Stimulated activated naive B cell treated with anti-CD40 and anti-IgM and Interleukin-4, amounts not matched to agents 10 μg/mL and 1 μg/mL and 100 μg/mL, for 72 hours (primary cell): ENCODE measurements around the gene RASGRF2.
A peak's percentile ranks its signal among the peaks of the same experiment; 100 is the strongest.

Experiments
- ATAC-seq, 2 donors: fragments of 150-1000 bp; cut with Tn5 transposase; replicated peaks; 2 replicates each; pipeline ENCODE4 v1.10.0; 2021; ENCODE audit warnings: moderate library complexity in 1 of 2
- DNase-seq: peaks from one replicate; pipeline ENCODE4 v3.0.0; 2021
- H3K27ac Mint-ChIP-seq: one replicate; pipeline ENCODE4 v1.8.0; 2022; ENCODE audit warnings: mild to moderate bottlenecking, mixed read lengths
- H3K27me3 Mint-ChIP-seq, 2 donors: one replicate each; pipeline ENCODE4 v1.8.0; 2022; ENCODE audit warnings: mixed read lengths in 2 of 2
- H3K36me3 Mint-ChIP-seq, 2 donors: one replicate each; pipeline ENCODE4 v1.8.0; 2022; ENCODE audit warnings: mixed read lengths in 2 of 2, mild to moderate bottlenecking in 1 of 2
- H3K4me1 Mint-ChIP-seq, 2 donors: one replicate each; pipeline ENCODE4 v1.8.0; 2022; ENCODE audit warnings: mixed read lengths in 2 of 2, mild to moderate bottlenecking in 1 of 2
- H3K4me3 Mint-ChIP-seq, 2 donors: one replicate each; pipeline ENCODE4 v1.8.0; 2022; ENCODE audit warnings: mild to moderate bottlenecking in 2 of 2, mixed read lengths in 2 of 2, moderate library complexity in 1 of 2
- H3K9me3 Mint-ChIP-seq, 2 donors: one replicate each; pipeline ENCODE4 v1.8.0; 2022; ENCODE audit warnings: mixed read lengths in 2 of 2, mild to moderate bottlenecking in 1 of 2

Gene RASGRF2

DNA sequence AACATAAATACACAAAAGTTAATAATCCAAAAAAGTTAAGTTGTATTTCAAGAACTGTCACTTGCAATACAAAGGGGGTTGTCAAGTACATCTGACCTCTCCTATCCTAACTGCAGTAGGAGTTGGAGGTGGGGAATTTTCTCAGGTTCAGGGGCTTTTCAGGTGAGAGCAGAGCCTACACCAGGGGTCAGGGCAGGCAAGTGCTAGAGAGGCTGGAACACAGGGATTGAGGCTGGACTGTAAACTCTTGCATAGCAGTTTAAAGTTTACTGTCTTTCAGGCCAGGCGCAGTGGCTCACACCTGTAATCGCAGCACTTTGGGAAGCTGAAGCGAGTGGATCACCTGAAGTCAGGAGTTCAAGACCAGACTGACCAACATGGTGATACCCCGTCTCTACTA lies 25.4 kb upstream of the RASGRF2 start:
- Mint-ChIP-seq H3K27ac (no peak overlapping the region), H3K27me3 (no peaks in the 10 kb centered on the region), H3K9me3 (peaks cover 5 to 8% of the 10 kb centered on the region in 2 donors), H3K36me3 (peaks cover 4% of the 10 kb centered on the region in 2 donors), H3K4me3 (no peak overlapping the region), H3K4me1 (no peaks in the 10 kb centered on the region)
- ATAC-seq (no peak), DNase-seq (no peak)

- no peak for DNase-seq
- no peak for ATAC-seq
- peaks cover 5 to 8% of the 10 kb centered on the region in 2 donors for H3K9me3 Mint-ChIP-seq
- no peak overlapping the region for H3K27ac Mint-ChIP-seq
- no peaks in the 10 kb centered on the region for H3K27me3 Mint-ChIP-seq
- H3K4me3 Mint-ChIP-seq, result no peak overlapping the region
- H3K36me3 Mint-ChIP-seq, result peaks cover 4% of the 10 kb centered on the region in 2 donors
- no peaks in the 10 kb centered on the region for H3K4me1 Mint-ChIP-seq
Measured at GRCh38 chr5:80935811-80936385, 24.3 kb upstream of the RASGRF2 start.

DNA sequence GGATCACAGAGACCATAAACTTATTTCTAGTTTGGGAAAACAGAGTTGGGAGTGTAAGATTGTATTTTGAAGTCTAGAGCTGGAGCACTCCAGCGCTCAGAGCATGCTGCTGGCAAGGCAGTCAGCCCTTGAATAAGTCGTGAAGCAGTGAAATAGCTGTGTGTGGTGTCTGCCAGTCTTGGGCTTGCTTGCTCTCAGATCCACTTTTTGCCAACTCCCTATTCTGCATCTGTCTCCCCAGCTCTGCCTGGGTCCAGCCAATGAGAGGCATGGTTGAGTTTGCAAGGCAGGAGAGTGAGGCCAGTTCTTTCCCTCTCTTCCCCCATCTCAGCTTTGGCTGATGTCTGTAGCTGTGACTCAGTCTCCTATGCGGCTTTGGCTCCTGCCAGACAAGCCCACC lies 23.3 kb upstream of the RASGRF2 start:
- Mint-ChIP-seq H3K4me1 (no peaks in the 10 kb centered on the region), H3K36me3 (peaks cover 4% of the 10 kb centered on the region in 2 donors), H3K9me3 (peaks cover 5 to 8% of the 10 kb centered on the region in 2 donors), H3K27ac (no peak overlapping the region), H3K27me3 (peaks cover 8% of the 10 kb centered on the region in 2 donors), H3K4me3 (no peak overlapping the region)
- no peak for DNase-seq
- ATAC-seq, result no peak

DNA sequence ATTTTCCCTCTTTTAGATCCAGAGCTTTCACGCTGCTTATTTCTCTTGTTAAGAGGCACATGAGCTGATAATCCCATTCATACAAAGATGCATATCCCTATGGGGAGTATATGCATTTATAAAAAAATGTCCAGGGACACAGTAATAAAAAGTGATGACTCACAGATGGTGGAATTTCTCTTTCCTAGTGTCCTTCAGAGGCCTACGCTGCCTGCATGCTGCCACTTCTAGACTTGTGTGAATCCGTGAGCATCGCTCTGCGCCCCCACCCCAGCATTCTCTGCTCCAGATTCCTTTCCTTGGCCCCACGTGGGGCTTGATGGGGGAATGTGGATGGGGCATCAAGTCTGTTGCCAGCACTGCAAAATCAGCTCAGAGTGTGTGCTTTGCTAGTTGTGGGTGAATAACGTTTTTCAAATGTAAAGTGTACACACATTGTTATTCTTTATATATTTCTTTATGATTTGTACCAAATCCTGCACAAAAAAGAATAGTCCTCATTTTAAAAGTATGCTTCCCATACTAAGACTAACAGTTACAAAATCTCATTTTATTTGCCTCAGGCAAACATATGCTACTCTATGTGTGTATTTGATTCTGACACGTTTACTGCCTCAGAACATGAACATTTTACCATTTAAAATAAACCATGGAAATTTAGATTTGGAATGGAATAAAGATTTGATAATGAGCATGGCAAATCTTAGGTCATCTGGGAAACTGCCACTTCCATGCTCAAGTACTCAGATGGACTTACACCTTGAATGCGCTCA lies 22.4 kb upstream of the RASGRF2 start:
- Mint-ChIP-seq H3K36me3 (peaks cover 4% of the 10 kb centered on the region in 2 donors), H3K4me1 (no peaks in the 10 kb centered on the region), H3K27ac (no peak overlapping the region), H3K4me3 (no peak overlapping the region), H3K9me3 (peaks cover 5 to 8% of the 10 kb centered on the region in 2 donors), H3K27me3 (peaks cover 12 to 16% of the 10 kb centered on the region in 2 donors)
- DNase-seq, result no peak
- no peak for ATAC-seq

GRCh38 chr5:80941496-80941895 lies 18.7 kb upstream of the RASGRF2 start:
- Mint-ChIP-seq H3K27me3 (peaks cover 12 to 16% of the 10 kb centered on the region in 2 donors), H3K27ac (no peak overlapping the region), H3K4me1 (no peaks in the 10 kb centered on the region), H3K36me3 (peaks cover 4% of the 10 kb centered on the region in 2 donors), H3K4me3 (no peak overlapping the region), H3K9me3 (peaks cover 5 to 12% of the 10 kb centered on the region in 2 donors)
- ATAC-seq (no peak), DNase-seq (no peak)

GRCh38 chr5:80951366-80951765 lies 8.8 kb upstream of the RASGRF2 start:
- Mint-ChIP-seq H3K4me3 (no peak overlapping the region), H3K36me3 (no peaks in the 10 kb centered on the region), H3K27me3 (peaks cover 4 to 12% of the 10 kb centered on the region in 2 donors), H3K4me1 (no peaks in the 10 kb centered on the region), H3K9me3 (peaks cover 0 to 4% of the 10 kb centered on the region in 2 donors), H3K27ac (no peak overlapping the region)
- no peak for ATAC-seq
- no peak for DNase-seq

GRCh38 chr5:80953587-80953986 lies 6.6 kb upstream of the RASGRF2 start:
- Mint-ChIP-seq H3K36me3 (no peaks in the 10 kb centered on the region), H3K4me1 (peaks cover 0 to 2% of the 10 kb centered on the region in 2 donors), H3K9me3 (no peaks in the 10 kb centered on the region), H3K27ac (no peak overlapping the region), H3K4me3 (no peak overlapping the region), H3K27me3 (peaks cover 4 to 15% of the 10 kb centered on the region in 2 donors)
- no peak for ATAC-seq
- no peak for DNase-seq

- H3K36me3 Mint-ChIP-seq, result peaks cover 0 to 5% of the 10 kb centered on the region in 2 donors
- no peak overlapping the region for H3K27ac Mint-ChIP-seq
- DNase-seq (no peak), ATAC-seq (no peak)
- no peak overlapping the region for H3K4me3 Mint-ChIP-seq
- H3K27me3 Mint-ChIP-seq, result peaks cover 14 to 24% of the 10 kb centered on the region in 2 donors
- no peaks in the 10 kb centered on the region for H3K9me3 Mint-ChIP-seq
- H3K4me1 Mint-ChIP-seq, result peaks cover 9% of the 10 kb centered on the region in 2 donors
Measured at GRCh38 chr5:80955082-80955590, 5.0 kb upstream of the RASGRF2 start.

DNA sequence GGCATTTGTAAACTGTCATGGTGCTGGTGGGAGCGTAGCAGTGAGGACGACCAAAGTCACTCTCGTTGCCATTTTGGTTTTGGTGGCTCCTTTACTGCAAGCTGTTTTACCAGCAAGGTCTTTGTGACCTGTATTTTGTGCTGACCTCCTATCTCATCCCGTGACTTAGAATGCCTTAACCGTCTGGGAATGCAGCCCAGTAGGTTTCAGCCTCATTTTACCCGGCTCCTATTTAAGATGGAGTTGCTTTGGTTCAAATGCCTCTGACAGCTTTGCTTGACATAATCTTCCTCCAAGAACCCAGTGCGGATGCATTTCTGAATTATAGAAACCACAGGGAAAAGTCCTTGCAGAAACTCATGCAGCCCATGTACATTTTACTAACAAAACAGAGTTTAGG lies 3.9 kb upstream of the RASGRF2 start:
- peaks cover 12 to 14% of the 10 kb centered on the region in 2 donors for H3K4me1 Mint-ChIP-seq
- H3K9me3 Mint-ChIP-seq, result no peaks in the 10 kb centered on the region
- DNase-seq, result no peak
- peaks cover 17 to 26% of the 10 kb centered on the region in 2 donors for H3K27me3 Mint-ChIP-seq
- peaks cover 0 to 5% of the 10 kb centered on the region in 2 donors for H3K36me3 Mint-ChIP-seq
- H3K4me3 Mint-ChIP-seq, result no peak overlapping the region
- no peak for ATAC-seq
- H3K27ac Mint-ChIP-seq, result no peak overlapping the region

- H3K27me3 Mint-ChIP-seq, result peaks cover 22 to 27% of the 10 kb centered on the region in 2 donors
- ATAC-seq (no peak), DNase-seq (no peak)
- peaks cover 0 to 5% of the 10 kb centered on the region in 2 donors for H3K36me3 Mint-ChIP-seq
- H3K9me3 Mint-ChIP-seq, result no peaks in the 10 kb centered on the region
- H3K4me3 Mint-ChIP-seq, result no peak overlapping the region
- peaks cover 14 to 15% of the 10 kb centered on the region in 2 donors for H3K4me1 Mint-ChIP-seq
- no peak overlapping the region for H3K27ac Mint-ChIP-seq
Measured at GRCh38 chr5:80957031-80957761, 3.0 kb upstream of the RASGRF2 start.

- Mint-ChIP-seq H3K4me3 (no peak overlapping the region), H3K27ac (no peak overlapping the region), H3K9me3 (no peaks in the 10 kb centered on the region)
Measured at GRCh38 chr5:80958616-80959015, 1.5 kb upstream of the RASGRF2 start.

GRCh38 chr5:80959138-80959537 lies 1.0 kb upstream of the RASGRF2 start:
- Mint-ChIP-seq H3K36me3 (peaks cover 0 to 5% of the 10 kb centered on the region in 2 donors), H3K27ac (no peak overlapping the region), H3K4me3 (peak overlapping the region; percentile 53 to 61), H3K9me3 (no peaks in the 10 kb centered on the region), H3K27me3 (peaks cover 27 to 32% of the 10 kb centered on the region in 2 donors), H3K4me1 (peaks cover 14 to 15% of the 10 kb centered on the region in 2 donors)
- DNase-seq (no peak), ATAC-seq (no peak)

More at GRCh38 chr5:80958616-80959015, 1.5 kb upstream of the RASGRF2 start:
- DNase-seq (no peak), ATAC-seq (peak in 1 of 2 donors; percentile 60)
- Mint-ChIP-seq H3K27me3 (peaks cover 27 to 32% of the 10 kb centered on the region in 2 donors), H3K4me1 (peaks cover 14 to 15% of the 10 kb centered on the region in 2 donors), H3K36me3 (peaks cover 0 to 5% of the 10 kb centered on the region in 2 donors)

GRCh38 chr5:80960531-80961375 lies 590 bp downstream of the RASGRF2 start:
- H3K36me3 Mint-ChIP-seq, result peaks cover 0 to 5% of the 10 kb centered on the region in 2 donors
- ATAC-seq (peak; percentile 40 to 41), DNase-seq (no peak)
- H3K4me1 Mint-ChIP-seq, result peaks cover 14 to 19% of the 10 kb centered on the region in 2 donors
- no peaks in the 10 kb centered on the region for H3K9me3 Mint-ChIP-seq
- peak overlapping the region; percentile 66 to 67 for H3K4me3 Mint-ChIP-seq
- H3K27ac Mint-ChIP-seq, result peak overlapping the region; percentile 47
- peaks cover 32 to 36% of the 10 kb centered on the region in 2 donors for H3K27me3 Mint-ChIP-seq
